Cardiac muscle cell (in vitro differentiated cells and primary cell): ENCODE results near the gene SCN4B. TPM values are rescaled to one million over a fixed set of nuclear protein-coding genes. Genes with fewer than 3 reads are reported as not detected.

Experiments used
- DNase-seq, 2 donors: peaks; one replicate each; pipeline versions ENCODE4 v3.0.0 to v3.0.0-alpha.2; 2010 to 2017; ENCODE audit warnings: low read depth in 1 of 2, low spot score in 1 of 2
- H3K27ac ChIP-seq: fragments of 200-600 bp; sonication (generic); 2 replicates; pipeline ENCODE4 v1.5.1; 2016
- H3K27me3 ChIP-seq: fragments of 200-600 bp; sonication (generic); 2 replicates; pipeline ENCODE4 v1.6.0; 2016; ENCODE audit warnings: control low read depth
- H3K36me3 ChIP-seq: fragments of 200-600 bp; sonication (generic); 2 replicates; pipeline ENCODE4 v1.5.1; 2016; ENCODE audit warnings: control low read depth
- H3K4me1 ChIP-seq: fragments of 200-600 bp; sonication (generic); 2 replicates; pipeline ENCODE4 v1.8.1; 2017; ENCODE audit warnings: low read depth, mild to moderate bottlenecking, mixed run types
- H3K4me3 ChIP-seq: fragments of 200-600 bp; sonication (generic); 2 replicates; pipeline ENCODE4 v1.5.1; 2016; ENCODE audit warnings: mild to moderate bottlenecking
- H3K9me3 ChIP-seq: fragments of 200-600 bp; sonication (generic); 2 replicates; pipeline ENCODE4 v1.5.1; 2017; ENCODE audit warnings: low read depth, mild to moderate bottlenecking, control low read depth
- CTCF ChIP-seq: IDR thresholded peaks from 2 replicates; pipeline ENCODE4 v1.5.1; 2012; ENCODE audit warnings: low read depth, mild to moderate bottlenecking, low read length
- polyA plus RNA-seq: library from polyadenylated mRNA; unstranded; fragments of >200 nt; fragmentation: Nextera tagmentation; extraction: Ambion mirVana; gene quantifications from 2 replicates; pipeline ENCODE4 v1.2.1, GENCODE V29; 2016
- total RNA-seq: library from RNA; depleted of rRNA; stranded (reverse); fragments of >200 nt; gene quantifications from 2 replicates; pipeline ENCODE4 v1.2.3, GENCODE V29; 2016

Gene SCN4B
- total and polyA plus RNA-seq, 2 experiments from 2014 or later: 0.21 to 0.39 TPM

GRCh38 chr11:118170231-118170630 is 17.6 kb upstream of the SCN4B start:
- no peak overlapping the region for H3K27ac ChIP-seq
- no peak for DNase-seq
- no peaks in the 10 kb centered on the region for H3K36me3 ChIP-seq
- peaks cover 69% of the 10 kb centered on the region for H3K27me3 ChIP-seq
- peaks cover 9% of the 10 kb centered on the region for H3K4me1 ChIP-seq
- no peak for TF ChIP-seq CTCF
- no peak overlapping the region for H3K4me3 ChIP-seq
- no peaks in the 10 kb centered on the region for H3K9me3 ChIP-seq

- no peaks in the 10 kb centered on the region for H3K9me3 ChIP-seq
- DNase-seq: no peak
- H3K4me1 ChIP-seq: peaks cover 2% of the 10 kb centered on the region
- no peak overlapping the region for H3K4me3 ChIP-seq
- H3K36me3 ChIP-seq: no peaks in the 10 kb centered on the region
- TF ChIP-seq CTCF: no peak
- H3K27me3 ChIP-seq: peaks cover 73% of the 10 kb centered on the region
- no peak overlapping the region for H3K27ac ChIP-seq
These were observed 16.9 kb upstream of the SCN4B start for GRCh38 chr11:118169300-118170140.

- Histone ChIP-seq H3K9me3 (no peaks in the 10 kb centered on the region), H3K27ac (no peak overlapping the region), H3K4me1 (no peaks in the 10 kb centered on the region), H3K27me3 (peaks cover 79% of the 10 kb centered on the region), H3K36me3 (no peaks in the 10 kb centered on the region), H3K4me3 (no peak overlapping the region)
- DNase-seq: no peak
- no peak for TF ChIP-seq CTCF
These were observed 16.1 kb upstream of the SCN4B start for GRCh38 chr11:118168751-118169150.

- Histone ChIP-seq H3K4me1 (no peaks in the 10 kb centered on the region), H3K9me3 (no peaks in the 10 kb centered on the region), H3K27me3 (peaks cover 79% of the 10 kb centered on the region), H3K27ac (no peak overlapping the region), H3K36me3 (no peaks in the 10 kb centered on the region), H3K4me3 (no peak overlapping the region)
- no peak for DNase-seq
- no peak for TF ChIP-seq CTCF
These were observed 15.7 kb upstream of the SCN4B start for GRCh38 chr11:118168316-118168715.

- Histone ChIP-seq H3K4me1 (no peaks in the 10 kb centered on the region), H3K27ac (no peak overlapping the region), H3K9me3 (no peaks in the 10 kb centered on the region), H3K27me3 (peaks cover 79% of the 10 kb centered on the region), H3K4me3 (no peak overlapping the region), H3K36me3 (no peaks in the 10 kb centered on the region)
- TF ChIP-seq CTCF: no peak
- DNase-seq: no peak
These were observed 15.3 kb upstream of the SCN4B start for GRCh38 chr11:118167906-118168305.
